Measurements from ENCODE around the gene GNAO1. TPM values are rescaled to one million over a fixed set of nuclear protein-coding genes. Genes with fewer than 3 reads are reported as not detected.

GNAO1 gene
- total and polyA plus RNA-seq, 7 donors = 0.35 to 1.9 (median 0.60) TPM

GRCh38 chr16:56233795-56234566, 42.7 kb downstream of the GNAO1 start:
- Histone ChIP-seq H3K27me3 (ENCODE audit: insufficient read depth in 3 of 3, low read length in 2 of 3) (no peaks in the 10 kb centered on the region), H3K9me3 (no peaks in the 10 kb centered on the region), H3K4me1 (no peaks in the 10 kb centered on the region), H3K4me3 (no peak overlapping the region), H3K27ac (no peak overlapping the region), H3K36me3 (ENCODE audit: insufficient read depth in 1 of 2, low read depth in 1 of 2) (no peaks in the 10 kb centered on the region)
- TF ChIP-seq CTCF (IDR thresholded peaks at IDR 0.05) = no peak
- DNase-seq (no peak), ATAC-seq (peak in 1 of 4 donors; percentile 5)
- intact Hi-C loops (cut with DNase I) = no loop called here
- 64 to 71% (median 65%) methylated on average over 2 of the region's 2 CpGs for WGBS, 3 donors

- ATAC-seq (no peak), DNase-seq (no peak)
- Histone ChIP-seq H3K27ac (no peak overlapping the region), H3K9me3 (no peaks in the 10 kb centered on the region), H3K4me3 (no peak overlapping the region), H3K4me1 (no peaks in the 10 kb centered on the region), H3K27me3 (ENCODE audit: insufficient read depth in 3 of 3, low read length in 2 of 3) (no peaks in the 10 kb centered on the region), H3K36me3 (ENCODE audit: insufficient read depth in 1 of 2, low read depth in 1 of 2) (no peaks in the 10 kb centered on the region)
- 92 to 100% (median 94%) methylated on average over 5 of the region's 5 CpGs for WGBS, 3 donors
- TF ChIP-seq CTCF (IDR thresholded peaks at IDR 0.05) = no peak
- intact Hi-C loops (cut with DNase I) = no loop called here
Observed at GRCh38 chr16:56234737-56235136, 43.4 kb downstream of the GNAO1 start.

GRCh38 chr16:56237451-56237930, 46.2 kb downstream of the GNAO1 start:
- no peaks in the 10 kb centered on the region for H3K36me3 ChIP-seq (ENCODE audit: insufficient read depth in 1 of 2, low read depth in 1 of 2)
- WGBS, 3 donors = 27 to 45% (median 29%) methylated on average over 6 of the region's 6 CpGs
- H3K4me1 ChIP-seq = no peaks in the 10 kb centered on the region
- ATAC-seq (peak in 1 of 4 donors; percentile 45), DNase-seq (no peak)
- H3K27ac ChIP-seq = no peak overlapping the region
- no peak overlapping the region for H3K4me3 ChIP-seq
- intact Hi-C loops (cut with DNase I) = no loop called here
- no peaks in the 10 kb centered on the region for H3K27me3 ChIP-seq (ENCODE audit: insufficient read depth in 3 of 3, low read length in 2 of 3)
- TF ChIP-seq CTCF (IDR thresholded peaks at IDR 0.05) = no peak
- no peaks in the 10 kb centered on the region for H3K9me3 ChIP-seq

GRCh38 chr16:56238188-56238587, 46.9 kb downstream of the GNAO1 start:
- H3K27me3 ChIP-seq (ENCODE audit: insufficient read depth in 3 of 3, low read length in 2 of 3) = no peaks in the 10 kb centered on the region
- no peaks in the 10 kb centered on the region for H3K36me3 ChIP-seq (ENCODE audit: insufficient read depth in 1 of 2, low read depth in 1 of 2)
- ATAC-seq (no peak), DNase-seq (no peak)
- WGBS, 3 donors = 20 to 37% (median 24%) methylated on average over 3 of the region's 3 CpGs
- H3K9me3 ChIP-seq = no peaks in the 10 kb centered on the region
- no peak overlapping the region for H3K27ac ChIP-seq
- no peaks in the 10 kb centered on the region for H3K4me1 ChIP-seq
- no peak for TF ChIP-seq CTCF (IDR thresholded peaks at IDR 0.05)
- intact Hi-C loops (cut with DNase I) = no loop called here
- H3K4me3 ChIP-seq = no peak overlapping the region

Measured in psoas muscle (tissue), 8 donors.